Activated CD4-positive, alpha-beta T cell treated with anti-CD3 and anti-CD28 coated beads, Interleukin-2, Interleukin-4, amounts not matched to agents 100 ng/mL and 50 ng/mL, durations not matched to agents 16 hours and 8 hours (primary cell): ENCODE results near the gene OSBP2.

Experiments used
- DNase-seq: peaks from one replicate; pipeline ENCODE4 v3.0.0-alpha.2; 2020; ENCODE audit warnings: low spot score

Gene OSBP2

DNA sequence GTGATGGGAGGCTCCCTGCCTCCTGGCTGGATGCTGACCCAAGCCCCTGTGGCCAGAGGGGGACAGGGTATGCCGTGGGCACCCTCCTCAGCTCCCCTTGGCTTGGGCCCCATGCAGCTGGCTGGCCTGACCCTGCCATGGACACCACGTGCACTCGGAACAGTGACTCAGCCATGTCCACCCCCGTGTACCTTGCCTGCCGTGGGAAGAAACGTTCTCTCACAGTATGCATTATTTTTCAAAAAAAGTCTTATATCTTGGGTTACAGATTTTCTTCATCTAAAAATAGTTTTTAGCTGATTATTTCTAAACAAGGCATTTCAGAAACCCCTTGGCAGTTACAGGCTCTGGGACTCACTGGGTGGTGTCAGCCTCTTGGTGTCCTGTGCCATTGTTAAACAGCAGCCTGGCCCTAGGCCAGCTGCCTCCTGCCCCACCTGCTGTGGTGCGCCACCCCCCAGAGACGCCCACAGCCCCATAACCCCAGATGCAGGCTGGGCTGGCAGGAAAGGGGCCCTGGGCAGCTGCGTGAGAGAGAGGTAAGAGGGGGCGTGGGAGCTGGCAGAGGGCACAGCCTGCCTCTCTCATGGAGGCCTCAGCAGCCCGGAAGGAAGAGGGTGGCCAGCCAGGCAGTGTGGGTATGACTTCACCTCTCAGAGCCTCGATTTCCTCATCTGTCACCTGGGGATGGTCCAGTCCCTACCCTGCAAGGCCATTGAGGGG, 174.2 kb downstream of the OSBP2 start:
- DNase-seq: no peak

GRCh38 chr22:30869667-30870395, 175.2 kb downstream of the OSBP2 start:
- DNase-seq: no peak

- DNase-seq: no peak
These were observed 176.0 kb downstream of the OSBP2 start for GRCh38 chr22:30870451-30871345.

DNA sequence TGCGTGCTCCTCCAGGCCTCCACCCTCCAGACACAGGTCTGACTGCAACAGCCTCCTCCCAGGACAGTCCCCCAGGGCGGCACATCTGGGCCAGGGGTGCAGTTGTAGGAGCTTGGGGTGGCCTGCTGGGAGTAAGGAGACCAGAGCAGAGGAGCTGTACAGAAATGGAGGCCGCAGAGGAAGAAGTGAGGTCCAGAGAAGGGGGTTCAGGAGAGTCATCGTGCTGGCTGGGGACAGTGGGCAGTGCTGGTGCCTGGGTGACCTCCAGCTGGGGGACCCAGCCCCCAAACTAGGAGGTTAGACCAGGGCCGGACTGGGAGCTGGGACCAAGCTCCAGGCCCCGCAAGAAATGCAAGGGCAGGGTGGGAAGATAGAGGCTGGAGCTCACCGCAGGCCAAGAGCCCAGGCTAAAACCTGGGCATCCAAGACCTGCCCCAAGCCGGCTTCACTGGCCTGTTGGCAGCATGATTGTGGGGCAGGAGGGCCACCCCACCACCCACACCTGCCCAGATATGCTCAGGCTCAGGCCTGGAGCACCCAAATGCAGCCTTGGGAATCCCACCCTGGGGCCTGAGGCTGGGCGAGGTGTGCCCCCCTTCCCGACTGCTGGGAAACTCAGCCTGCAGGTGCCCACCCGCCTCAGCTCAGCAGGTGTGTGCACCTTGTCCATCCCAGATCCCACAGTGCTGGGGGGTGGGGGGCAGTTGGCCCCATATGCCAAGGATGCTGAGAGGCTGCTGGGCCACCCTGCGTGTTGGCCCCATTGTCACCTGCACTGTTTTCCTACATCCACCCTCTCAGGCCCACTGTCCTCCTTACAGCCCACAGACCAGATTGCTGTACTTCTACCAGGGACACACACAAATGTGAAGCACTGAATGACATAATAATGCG, 177.0 kb downstream of the OSBP2 start:
- no peak for DNase-seq

GRCh38 chr22:30872285-30873041, 177.8 kb downstream of the OSBP2 start:
- no peak for DNase-seq

DNA sequence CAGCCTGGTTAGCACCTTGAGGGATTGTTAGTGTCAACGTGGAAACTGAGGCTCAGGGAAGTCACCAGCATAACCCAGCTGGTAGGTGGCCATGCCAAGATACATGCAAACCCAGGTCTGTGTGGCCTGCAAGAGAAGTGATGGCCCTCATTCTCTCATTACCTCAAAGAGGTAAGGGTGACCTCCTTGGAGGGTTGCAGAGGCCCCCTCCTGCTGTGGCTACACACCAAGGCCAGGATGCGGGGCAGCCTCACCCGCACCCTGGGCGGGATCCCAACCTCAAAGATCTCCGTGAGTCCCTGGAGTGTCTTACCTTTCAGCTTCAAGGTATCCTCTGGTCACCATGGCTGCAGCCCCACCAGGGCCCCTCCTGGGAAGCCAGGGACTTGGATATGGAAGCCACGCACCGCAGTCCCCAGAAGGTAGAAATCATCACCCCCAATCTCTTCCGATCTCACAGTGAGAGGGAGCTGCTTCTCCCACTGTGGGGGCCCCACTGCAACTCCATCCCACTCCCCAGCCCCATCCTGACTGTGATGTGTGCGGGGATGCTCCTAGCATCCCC, 178.5 kb downstream of the OSBP2 start:
- DNase-seq: no peak

- no peak for DNase-seq
These were observed 179.0 kb downstream of the OSBP2 start for GRCh38 chr22:30873661-30874060.

- DNase-seq: no peak
These were observed 180.0 kb downstream of the OSBP2 start for GRCh38 chr22:30874431-30875370.

GRCh38 chr22:30875481-30876215, 181.0 kb downstream of the OSBP2 start:
- DNase-seq: no peak

- DNase-seq: no peak
These were observed 181.6 kb downstream of the OSBP2 start for GRCh38 chr22:30876221-30876751.

GRCh38 chr22:30876915-30877553, 182.4 kb downstream of the OSBP2 start:
- no peak for DNase-seq

- no peak for DNase-seq
These were observed 183.2 kb downstream of the OSBP2 start for GRCh38 chr22:30877662-30878515.

DNA sequence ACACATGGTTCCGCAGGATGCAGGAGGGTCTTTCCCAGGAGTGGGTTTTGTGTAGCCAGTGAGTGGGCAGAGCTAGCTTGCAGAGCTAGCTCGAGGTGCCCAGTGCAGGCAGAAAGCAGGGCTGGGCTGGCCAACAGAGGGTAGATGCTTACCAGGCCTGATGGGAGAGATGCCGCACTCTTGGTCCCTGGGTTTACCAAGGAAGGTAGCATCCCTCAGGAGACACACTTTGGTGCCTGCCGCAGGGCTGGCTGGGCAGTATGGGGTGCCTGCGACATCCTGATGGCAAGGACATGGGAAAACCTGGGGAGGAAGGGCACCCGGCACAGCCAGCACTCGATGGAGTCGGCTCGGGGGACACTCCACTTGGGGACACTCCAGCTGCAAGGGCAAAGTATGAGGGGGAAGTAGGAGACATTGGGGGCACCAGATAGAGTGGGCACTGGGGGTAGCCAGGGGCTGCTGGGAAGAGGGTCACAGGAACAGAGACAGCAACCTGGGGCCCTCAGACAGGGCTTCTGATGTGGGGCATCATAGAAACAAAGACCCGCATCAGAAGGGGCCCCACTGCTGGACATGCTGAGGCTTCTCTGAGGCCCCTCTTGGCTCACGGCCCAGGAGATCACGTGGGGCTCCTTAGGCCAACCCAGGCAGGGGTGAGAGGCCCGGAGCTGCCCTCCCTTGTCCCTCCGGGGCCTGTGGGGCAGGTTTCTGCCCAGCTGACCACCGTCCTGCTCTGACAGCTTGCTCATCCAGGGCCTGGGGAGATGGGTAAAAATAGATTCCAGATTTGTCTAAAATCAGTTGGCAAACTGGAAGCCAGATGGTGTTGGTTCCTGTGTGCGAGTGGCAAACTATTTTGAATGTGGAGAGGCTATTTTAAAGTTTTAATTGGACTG, 184.1 kb downstream of the OSBP2 start:
- DNase-seq: no peak

DNA sequence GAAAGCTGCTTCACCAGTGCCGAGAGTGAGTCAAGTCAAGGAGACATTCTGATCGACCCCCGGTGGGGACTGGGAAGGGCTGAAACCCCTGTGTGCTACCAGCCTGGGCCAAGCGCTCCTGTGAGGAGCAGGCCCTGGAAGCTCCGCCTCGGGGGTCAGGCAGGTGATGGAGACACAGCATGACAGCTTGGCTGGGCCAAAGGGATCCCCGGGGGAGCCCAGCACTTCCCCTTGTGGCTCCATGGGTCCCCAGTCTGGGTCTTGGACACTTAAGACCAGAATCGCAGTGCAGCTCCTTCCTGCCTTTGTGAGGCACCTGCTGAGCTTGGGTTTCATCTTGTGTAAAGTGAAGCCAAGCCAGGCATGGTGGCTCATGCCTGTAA, 184.7 kb downstream of the OSBP2 start:
- DNase-seq: no peak

- DNase-seq: no peak
These were observed 185.5 kb downstream of the OSBP2 start for GRCh38 chr22:30880181-30880601.

DNA sequence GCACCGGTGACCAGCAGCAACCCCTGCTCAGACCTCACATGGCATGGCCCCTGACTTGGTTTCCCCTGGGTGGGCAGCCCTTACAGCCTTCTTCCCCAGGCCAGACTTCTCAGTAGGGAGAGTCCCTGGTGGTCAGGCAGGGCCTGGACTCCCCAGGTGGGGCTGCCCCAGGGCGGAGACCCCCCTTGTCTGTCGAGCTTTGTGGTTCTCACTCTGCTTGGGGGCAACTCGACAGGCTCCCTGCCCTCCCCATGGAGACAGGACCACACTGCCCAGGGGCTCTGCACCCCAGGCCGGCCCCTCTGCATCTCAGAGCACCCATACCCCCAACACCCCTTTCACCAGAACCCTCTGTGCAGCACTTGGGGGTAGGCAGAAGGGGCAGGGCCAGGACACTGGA, 186.2 kb downstream of the OSBP2 start:
- no peak for DNase-seq
